T-helper 1 cell treated with Interleukin-12 subunit alpha and Interleukin-12 subunit beta and Interleukin-4 antibody, amounts not matched to agents 30 μg/mL and 1 μg/mL, for 36 hours (primary cell): ENCODE results near the gene SYNPO.

Experiments used
- H3K27ac Mint-ChIP-seq: one replicate; pipeline ENCODE4 v1.8.0; 2021; ENCODE audit warnings: mild to moderate bottlenecking, mixed read lengths
- H3K27me3 Mint-ChIP-seq: one replicate; pipeline ENCODE4 v1.8.0; 2021; ENCODE audit warnings: low read depth, mixed read lengths
- H3K36me3 Mint-ChIP-seq: one replicate; pipeline ENCODE4 v1.8.0; 2021; ENCODE audit warnings: low read depth, mixed read lengths
- H3K4me1 Mint-ChIP-seq: one replicate; pipeline ENCODE4 v1.8.0; 2021; ENCODE audit warnings: low read depth, mixed read lengths
- H3K4me3 Mint-ChIP-seq: one replicate; pipeline ENCODE4 v1.8.0; 2021; ENCODE audit warnings: mild to moderate bottlenecking, moderate library complexity, mixed read lengths
- H3K9me3 Mint-ChIP-seq: one replicate; pipeline ENCODE4 v1.8.0; 2021; ENCODE audit warnings: mixed read lengths

Gene SYNPO

GRCh38 chr5:150625831-150626746, 14.4 kb upstream of the SYNPO start:
- Mint-ChIP-seq H3K4me1 (peaks cover 9% of the 10 kb centered on the region), H3K27ac (no peak overlapping the region), H3K36me3 (no peaks in the 10 kb centered on the region), H3K9me3 (no peaks in the 10 kb centered on the region), H3K27me3 (peaks cover 39% of the 10 kb centered on the region), H3K4me3 (no peak overlapping the region)

DNA sequence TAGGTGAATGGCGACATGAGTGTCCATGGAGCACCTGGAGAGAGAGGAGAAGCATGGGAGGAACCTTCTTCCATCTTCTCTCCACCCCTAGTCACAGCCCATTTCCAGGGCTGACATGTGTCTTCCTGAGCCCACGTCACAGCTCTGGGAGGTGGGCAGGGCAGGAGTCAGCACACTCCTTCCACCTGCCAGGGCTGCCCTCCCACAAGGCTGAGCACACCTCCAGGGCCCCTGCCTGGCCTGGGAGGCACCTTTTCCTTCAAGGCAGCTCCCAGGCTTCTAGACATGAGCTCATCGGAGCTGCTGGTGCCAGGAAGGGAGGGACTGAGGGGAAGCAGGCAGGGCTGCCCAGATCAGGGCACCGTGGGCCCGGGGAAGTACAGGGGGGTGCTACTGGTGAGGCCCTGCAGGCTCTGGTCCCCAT, 13.6 kb upstream of the SYNPO start:
- Mint-ChIP-seq H3K27me3 (peaks cover 39% of the 10 kb centered on the region), H3K4me1 (peaks cover 9% of the 10 kb centered on the region), H3K4me3 (no peak overlapping the region), H3K27ac (no peak overlapping the region), H3K9me3 (no peaks in the 10 kb centered on the region), H3K36me3 (no peaks in the 10 kb centered on the region)

DNA sequence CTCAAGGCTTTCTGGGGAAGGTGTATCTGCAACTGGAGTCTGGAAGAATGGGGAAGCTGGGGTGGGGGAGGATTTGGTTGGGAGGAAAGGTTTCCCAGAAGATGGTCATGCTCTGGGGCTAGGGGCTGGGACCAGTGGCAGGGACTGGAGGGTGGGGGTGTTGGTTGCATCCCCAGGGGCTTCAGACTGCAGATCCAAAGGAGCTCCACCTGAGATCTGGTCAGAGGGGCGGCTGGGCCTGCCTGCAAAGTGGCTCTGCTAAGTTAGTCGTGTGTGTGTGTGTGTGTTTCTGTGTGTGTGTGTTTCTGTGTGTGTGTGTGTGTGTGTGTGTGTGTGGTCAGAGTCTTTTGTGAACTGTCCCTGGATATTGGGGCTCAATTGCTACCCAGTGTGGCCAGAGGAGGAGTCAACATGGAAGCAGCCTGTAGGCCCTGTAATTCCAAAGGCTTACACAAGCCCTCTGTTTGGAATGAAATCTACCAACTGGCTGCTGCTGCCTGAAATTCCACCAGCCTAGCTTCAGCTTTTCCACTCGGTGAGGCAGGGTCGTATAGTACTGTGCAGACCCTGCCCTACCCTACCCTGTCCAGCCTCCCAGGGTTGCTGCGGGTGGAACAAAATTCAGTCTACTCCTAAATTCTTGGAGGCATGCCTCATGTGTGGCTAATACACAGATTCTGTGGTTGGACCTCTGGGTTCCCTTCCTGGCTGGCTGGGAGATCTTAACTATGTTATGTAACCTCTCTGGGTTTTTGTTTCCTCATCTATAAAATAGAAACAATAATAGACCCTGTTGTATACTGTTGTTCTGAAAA, 12.5 kb upstream of the SYNPO start:
- peaks cover 36% of the 10 kb centered on the region for H3K27me3 Mint-ChIP-seq
- H3K27ac Mint-ChIP-seq = no peak overlapping the region
- H3K4me3 Mint-ChIP-seq = no peak overlapping the region
- no peaks in the 10 kb centered on the region for H3K36me3 Mint-ChIP-seq
- peaks cover 9% of the 10 kb centered on the region for H3K4me1 Mint-ChIP-seq
- no peaks in the 10 kb centered on the region for H3K9me3 Mint-ChIP-seq

GRCh38 chr5:150628936-150629485, 11.4 kb upstream of the SYNPO start:
- Mint-ChIP-seq H3K4me3 (no peak overlapping the region), H3K4me1 (peaks cover 4% of the 10 kb centered on the region), H3K36me3 (no peaks in the 10 kb centered on the region), H3K9me3 (no peaks in the 10 kb centered on the region), H3K27me3 (peaks cover 25% of the 10 kb centered on the region), H3K27ac (no peak overlapping the region)

- no peaks in the 10 kb centered on the region for H3K4me1 Mint-ChIP-seq
- no peak overlapping the region for H3K27ac Mint-ChIP-seq
- H3K27me3 Mint-ChIP-seq = peaks cover 20% of the 10 kb centered on the region
These were observed 10.4 kb upstream of the SYNPO start for GRCh38 chr5:150630016-150630415.

DNA sequence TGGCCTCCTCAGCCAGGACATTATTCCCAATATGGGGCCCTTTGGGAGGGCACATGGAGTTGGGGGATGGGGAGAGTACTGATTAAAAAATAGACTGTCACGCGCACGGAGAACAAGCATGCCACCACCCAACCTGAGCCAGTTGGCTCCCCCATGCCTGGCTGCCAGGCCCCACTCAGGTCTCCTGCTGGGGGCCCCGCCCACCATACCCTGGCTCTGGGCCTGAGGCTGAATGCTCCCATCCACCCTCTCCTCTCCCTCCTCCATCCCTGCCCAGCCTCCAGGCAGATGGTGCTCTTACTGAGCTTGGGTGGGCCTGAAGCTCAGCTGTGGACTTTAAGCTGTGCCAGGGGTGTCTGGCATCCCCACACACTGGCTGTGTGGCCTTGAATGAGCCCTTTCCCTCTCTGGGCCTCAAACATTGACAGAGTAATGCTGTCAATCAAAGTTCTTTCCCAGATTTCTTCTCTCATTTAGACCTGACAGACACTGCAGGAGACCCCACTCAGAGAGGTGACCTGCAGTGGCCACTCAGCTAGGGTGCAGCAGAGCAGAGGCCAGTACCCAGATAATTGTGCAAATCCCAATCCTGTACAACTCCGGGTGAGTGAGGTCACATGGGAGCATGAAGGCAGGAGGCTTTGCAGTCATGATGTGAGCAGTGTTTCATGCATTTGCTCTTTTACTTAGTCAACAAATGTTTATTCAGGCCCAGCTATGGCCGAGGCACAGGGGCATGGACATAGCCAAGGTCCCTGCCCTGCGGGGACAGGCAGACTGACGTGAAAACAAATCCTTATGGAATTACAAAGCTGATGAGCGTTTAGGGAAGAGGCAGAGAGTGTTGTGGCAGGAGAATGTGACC, 9.8 kb upstream of the SYNPO start:
- Mint-ChIP-seq H3K27me3 (peaks cover 19% of the 10 kb centered on the region), H3K9me3 (no peaks in the 10 kb centered on the region), H3K4me1 (no peaks in the 10 kb centered on the region), H3K27ac (no peak overlapping the region), H3K36me3 (no peaks in the 10 kb centered on the region), H3K4me3 (no peak overlapping the region)

More at GRCh38 chr5:150630016-150630415, 10.4 kb upstream of the SYNPO start:
- Mint-ChIP-seq H3K9me3 (no peaks in the 10 kb centered on the region), H3K36me3 (no peaks in the 10 kb centered on the region), H3K4me3 (no peak overlapping the region)

DNA sequence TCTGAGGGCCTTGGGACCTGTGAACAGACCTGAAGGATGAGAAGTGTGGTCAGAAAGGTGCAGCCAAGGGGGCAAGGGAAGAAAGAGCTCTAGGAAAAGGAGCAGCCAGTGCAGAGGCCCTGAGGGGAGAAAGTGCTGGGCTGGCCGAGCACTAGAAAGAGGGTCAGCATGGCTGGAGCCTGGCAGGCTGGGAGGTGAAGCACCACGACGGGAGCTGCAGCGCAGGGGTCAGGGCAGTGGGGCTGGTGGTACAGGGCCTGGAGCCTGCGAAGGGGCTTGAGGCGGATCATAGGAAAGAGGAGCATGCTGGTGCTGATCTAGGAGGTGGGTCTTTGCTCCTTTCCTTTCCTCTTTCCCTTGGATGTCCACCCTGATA, 9.1 kb upstream of the SYNPO start:
- H3K4me1 Mint-ChIP-seq = no peaks in the 10 kb centered on the region
- no peaks in the 10 kb centered on the region for H3K9me3 Mint-ChIP-seq
- no peak overlapping the region for H3K4me3 Mint-ChIP-seq
- peaks cover 16% of the 10 kb centered on the region for H3K27me3 Mint-ChIP-seq
- H3K36me3 Mint-ChIP-seq = no peaks in the 10 kb centered on the region
- H3K27ac Mint-ChIP-seq = no peak overlapping the region

DNA sequence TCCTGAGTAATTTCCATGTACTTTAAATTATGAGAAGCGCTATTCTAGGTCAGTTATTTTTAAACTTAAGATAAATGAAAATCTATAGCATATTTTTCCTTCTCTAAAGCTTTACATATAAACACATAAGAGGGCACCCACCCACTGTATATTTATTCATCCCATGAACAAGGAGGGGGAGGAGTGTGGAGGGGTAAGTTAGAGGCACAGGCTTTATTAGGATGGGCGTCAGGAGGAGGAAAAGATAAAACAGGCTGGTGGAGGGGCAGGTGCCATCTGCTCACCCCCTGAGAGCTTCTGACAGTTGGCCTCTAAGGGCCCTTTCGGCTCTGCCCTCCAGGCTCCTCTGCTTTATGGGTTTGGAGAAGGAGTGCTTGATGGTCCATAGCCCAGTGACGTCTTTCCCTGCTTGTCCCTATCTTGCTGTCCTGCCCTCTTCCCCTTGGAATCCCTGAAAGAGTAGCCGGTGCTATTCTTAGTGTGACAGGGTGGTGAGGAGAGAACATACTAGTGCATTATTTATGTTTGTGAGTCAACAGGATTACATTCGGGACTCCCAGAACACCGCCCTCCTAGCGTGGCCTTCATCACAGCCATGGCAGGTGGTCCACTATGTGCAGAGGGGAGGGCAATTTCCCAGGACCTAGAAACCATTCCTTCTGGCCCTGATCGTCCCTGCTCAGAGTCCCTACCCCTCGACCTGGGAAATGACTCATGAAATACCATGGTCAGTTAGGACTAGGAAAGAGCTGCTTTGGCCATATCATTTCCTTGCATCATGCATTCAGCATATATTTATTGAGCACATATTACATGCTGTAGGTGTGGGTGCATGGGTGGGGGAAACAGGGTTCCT, 7.9 kb upstream of the SYNPO start:
- no peaks in the 10 kb centered on the region for H3K36me3 Mint-ChIP-seq
- no peaks in the 10 kb centered on the region for H3K4me1 Mint-ChIP-seq
- H3K4me3 Mint-ChIP-seq = no peak overlapping the region
- H3K27ac Mint-ChIP-seq = no peak overlapping the region
- H3K9me3 Mint-ChIP-seq = no peaks in the 10 kb centered on the region
- H3K27me3 Mint-ChIP-seq = peaks cover 17% of the 10 kb centered on the region

GRCh38 chr5:150633429-150633828, 7.0 kb upstream of the SYNPO start:
- Mint-ChIP-seq H3K4me1 (no peaks in the 10 kb centered on the region), H3K36me3 (no peaks in the 10 kb centered on the region), H3K4me3 (no peak overlapping the region), H3K27me3 (peaks cover 18% of the 10 kb centered on the region), H3K27ac (no peak overlapping the region), H3K9me3 (no peaks in the 10 kb centered on the region)

GRCh38 chr5:150636391-150637244, 3.8 kb upstream of the SYNPO start:
- Mint-ChIP-seq H3K36me3 (no peaks in the 10 kb centered on the region), H3K4me1 (no peaks in the 10 kb centered on the region), H3K4me3 (no peak overlapping the region), H3K27ac (no peak overlapping the region), H3K9me3 (no peaks in the 10 kb centered on the region), H3K27me3 (peaks cover 18% of the 10 kb centered on the region)

GRCh38 chr5:150637245-150638052, 3.0 kb upstream of the SYNPO start:
- Mint-ChIP-seq H3K4me3 (no peak overlapping the region), H3K27ac (no peak overlapping the region), H3K27me3 (peaks cover 18% of the 10 kb centered on the region), H3K36me3 (no peaks in the 10 kb centered on the region), H3K4me1 (no peaks in the 10 kb centered on the region), H3K9me3 (no peaks in the 10 kb centered on the region)

DNA sequence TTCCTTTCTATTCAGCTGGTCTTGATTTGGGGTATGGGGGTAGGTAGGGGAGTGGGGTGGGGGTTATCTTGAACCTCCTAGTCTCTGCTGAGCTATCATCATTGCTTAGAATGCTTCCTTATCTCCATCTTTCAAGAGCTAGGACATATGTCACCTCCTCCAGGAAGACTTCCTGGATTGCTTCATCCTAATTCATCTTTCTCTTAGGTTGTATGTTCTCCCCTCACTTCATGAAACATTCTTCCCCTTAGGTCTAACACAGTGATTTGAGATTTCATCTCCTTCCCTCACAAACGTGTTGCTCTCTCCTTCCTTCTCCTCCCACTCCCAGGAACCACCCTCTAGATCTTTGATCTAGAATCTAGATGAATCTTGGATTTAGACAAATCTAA, 2.4 kb upstream of the SYNPO start:
- Mint-ChIP-seq H3K4me3 (no peak overlapping the region), H3K27ac (no peak overlapping the region), H3K4me1 (no peaks in the 10 kb centered on the region), H3K36me3 (no peaks in the 10 kb centered on the region), H3K27me3 (peaks cover 18% of the 10 kb centered on the region), H3K9me3 (no peaks in the 10 kb centered on the region)
